PFSK-1 (cell line): ENCODE results near the gene BMAL1.

ENCODE experiments used
- FOXP2 ChIP-seq: optimal IDR thresholded peaks from 2 replicates; pipeline ENCODE3; 2011; ENCODE audit warnings: borderline replicate concordance, control low read depth, inconsistent platforms; ENCODE audit not compliant: insufficient read depth; ENCODE audit errors: extremely low read length, extremely low read depth
- POLR2AphosphoS5 ChIP-seq: IDR thresholded peaks from 2 replicates; pipeline ENCODE4 v1.6.1; 2012; ENCODE audit warnings: low read depth, mild to moderate bottlenecking, control low read depth, low read length, moderate library complexity
- SIN3A ChIP-seq: IDR thresholded peaks from 2 replicates; pipeline ENCODE4 v1.6.1; 2012; ENCODE audit warnings: mild to moderate bottlenecking, low read length, moderate library complexity, borderline replicate concordance; ENCODE audit not compliant: insufficient read depth
- TAF1 ChIP-seq: IDR thresholded peaks from 2 replicates; pipeline ENCODE4 v1.6.1; 2012; ENCODE audit warnings: low read length, control low read depth, borderline replicate concordance; ENCODE audit not compliant: insufficient read depth
- TF ChIP-seq, protein P1 (sequence below), 2 experiments: IDR thresholded peaks; 2 replicates each; pipeline versions ENCODE4 v1.6.1 to v1.8.0; 2011 to 2012; ENCODE audit warnings: low read depth in 2 of 2, low read length in 2 of 2, control low read depth in 1 of 2, inconsistent platforms in 1 of 2, mild to moderate bottlenecking in 1 of 2, moderate library complexity in 1 of 2; ENCODE audit not compliant: insufficient read depth in 1 of 2

The BMAL1 gene

DNA sequence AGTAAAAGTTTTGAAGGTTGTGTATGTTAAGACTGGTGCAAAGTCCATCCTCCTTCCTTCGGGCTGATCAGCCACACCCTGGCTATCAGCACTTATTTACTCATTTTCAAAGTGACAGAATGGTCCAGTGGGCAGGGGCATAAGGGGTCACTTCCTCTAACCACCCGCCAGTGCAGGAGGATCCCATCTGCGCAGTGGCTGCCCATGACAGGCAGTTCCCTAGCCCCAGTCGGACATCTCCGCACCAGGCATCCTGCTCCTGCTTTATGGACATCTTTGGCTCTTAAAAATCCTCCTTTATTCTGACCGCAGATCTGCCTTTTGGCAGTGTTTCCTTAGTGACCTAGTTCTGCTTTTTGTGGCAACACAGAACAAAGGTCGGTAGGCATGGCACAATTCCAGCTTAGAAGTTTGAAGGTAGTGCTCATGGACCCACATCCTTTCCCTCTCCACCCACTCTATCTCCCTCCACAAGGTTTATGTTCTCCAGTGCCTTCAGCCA is 55.9 kb downstream of the BMAL1 start:
- TF ChIP-seq, protein P1, sequence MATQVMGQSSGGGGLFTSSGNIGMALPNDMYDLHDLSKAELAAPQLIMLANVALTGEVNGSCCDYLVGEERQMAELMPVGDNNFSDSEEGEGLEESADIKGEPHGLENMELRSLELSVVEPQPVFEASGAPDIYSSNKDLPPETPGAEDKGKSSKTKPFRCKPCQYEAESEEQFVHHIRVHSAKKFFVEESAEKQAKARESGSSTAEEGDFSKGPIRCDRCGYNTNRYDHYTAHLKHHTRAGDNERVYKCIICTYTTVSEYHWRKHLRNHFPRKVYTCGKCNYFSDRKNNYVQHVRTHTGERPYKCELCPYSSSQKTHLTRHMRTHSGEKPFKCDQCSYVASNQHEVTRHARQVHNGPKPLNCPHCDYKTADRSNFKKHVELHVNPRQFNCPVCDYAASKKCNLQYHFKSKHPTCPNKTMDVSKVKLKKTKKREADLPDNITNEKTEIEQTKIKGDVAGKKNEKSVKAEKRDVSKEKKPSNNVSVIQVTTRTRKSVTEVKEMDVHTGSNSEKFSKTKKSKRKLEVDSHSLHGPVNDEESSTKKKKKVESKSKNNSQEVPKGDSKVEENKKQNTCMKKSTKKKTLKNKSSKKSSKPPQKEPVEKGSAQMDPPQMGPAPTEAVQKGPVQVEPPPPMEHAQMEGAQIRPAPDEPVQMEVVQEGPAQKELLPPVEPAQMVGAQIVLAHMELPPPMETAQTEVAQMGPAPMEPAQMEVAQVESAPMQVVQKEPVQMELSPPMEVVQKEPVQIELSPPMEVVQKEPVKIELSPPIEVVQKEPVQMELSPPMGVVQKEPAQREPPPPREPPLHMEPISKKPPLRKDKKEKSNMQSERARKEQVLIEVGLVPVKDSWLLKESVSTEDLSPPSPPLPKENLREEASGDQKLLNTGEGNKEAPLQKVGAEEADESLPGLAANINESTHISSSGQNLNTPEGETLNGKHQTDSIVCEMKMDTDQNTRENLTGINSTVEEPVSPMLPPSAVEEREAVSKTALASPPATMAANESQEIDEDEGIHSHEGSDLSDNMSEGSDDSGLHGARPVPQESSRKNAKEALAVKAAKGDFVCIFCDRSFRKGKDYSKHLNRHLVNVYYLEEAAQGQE (IDR thresholded peaks at IDR 0.05; ENCODE audit: insufficient read depth in 1 of 2, low read depth in 2 of 2, low read length in 2 of 2) = no peak

DNA sequence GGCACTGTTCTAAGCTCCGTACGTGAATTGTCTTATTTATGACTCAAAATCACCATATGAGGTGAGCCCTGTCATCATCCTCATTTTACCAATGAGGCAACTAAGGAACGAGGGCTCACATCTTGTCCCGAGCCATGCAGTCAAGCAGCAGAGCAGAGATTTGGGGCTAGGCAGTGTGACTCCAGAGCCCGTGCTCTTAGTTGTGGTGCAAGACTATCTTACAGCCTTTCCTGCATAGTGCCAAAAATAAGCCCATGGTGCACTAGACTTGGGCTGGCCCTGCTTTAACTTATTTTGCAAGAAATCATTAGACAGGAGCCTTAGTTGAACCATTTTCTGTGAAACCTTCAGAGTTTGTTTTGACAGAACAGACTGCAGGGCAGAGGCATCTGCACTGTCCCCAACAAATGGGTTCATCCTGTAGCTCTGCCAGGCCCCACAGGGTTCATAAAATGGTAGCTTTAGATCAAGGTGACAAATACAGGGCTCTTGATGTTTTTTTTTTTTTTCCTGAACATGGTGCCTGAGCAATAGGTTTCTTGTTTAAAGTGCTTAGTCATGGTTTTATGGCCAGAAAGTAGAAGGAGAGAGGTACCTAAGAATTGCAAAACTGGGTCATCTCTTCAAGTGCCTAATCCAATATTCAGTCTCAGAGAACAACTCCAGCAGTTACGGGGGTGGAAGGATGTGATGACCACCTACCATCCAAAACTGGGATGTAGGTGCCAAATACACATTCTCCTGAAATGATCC is 56.6 kb downstream of the BMAL1 start:
- no peak for TF ChIP-seq TAF1
- no peak for TF ChIP-seq SIN3A
- no peak for TF ChIP-seq POLR2AphosphoS5
- TF ChIP-seq, protein P1 (IDR thresholded peaks at IDR 0.05; ENCODE audit: insufficient read depth in 1 of 2, low read depth in 2 of 2, low read length in 2 of 2) = no peak
- TF ChIP-seq FOXP2 = no peak

DNA sequence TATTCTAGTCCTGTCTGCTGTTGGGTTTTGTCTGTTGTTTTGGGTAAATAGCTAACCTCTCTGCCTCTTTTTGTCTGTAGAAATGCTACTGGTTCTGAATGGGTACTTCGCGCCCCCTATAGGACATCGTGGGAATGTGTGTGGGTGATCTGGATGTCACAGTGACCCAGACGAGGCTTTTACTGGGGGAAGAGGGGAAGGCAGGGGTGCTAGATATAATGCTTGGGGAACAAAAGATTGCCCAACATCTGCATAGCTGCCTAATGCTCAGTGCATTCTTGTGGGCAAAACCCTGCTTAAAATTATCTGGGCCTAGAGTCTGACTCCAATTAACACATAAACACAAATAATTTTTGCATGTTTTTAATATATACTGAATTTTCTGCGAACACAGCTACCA is 57.7 kb downstream of the BMAL1 start:
- TF ChIP-seq FOXP2 (no peak), TAF1 (no peak), SIN3A (no peak), POLR2AphosphoS5 (no peak)
- TF ChIP-seq, protein P1 (IDR thresholded peaks at IDR 0.05; ENCODE audit: insufficient read depth in 1 of 2, low read depth in 2 of 2, low read length in 2 of 2) = no peak

DNA sequence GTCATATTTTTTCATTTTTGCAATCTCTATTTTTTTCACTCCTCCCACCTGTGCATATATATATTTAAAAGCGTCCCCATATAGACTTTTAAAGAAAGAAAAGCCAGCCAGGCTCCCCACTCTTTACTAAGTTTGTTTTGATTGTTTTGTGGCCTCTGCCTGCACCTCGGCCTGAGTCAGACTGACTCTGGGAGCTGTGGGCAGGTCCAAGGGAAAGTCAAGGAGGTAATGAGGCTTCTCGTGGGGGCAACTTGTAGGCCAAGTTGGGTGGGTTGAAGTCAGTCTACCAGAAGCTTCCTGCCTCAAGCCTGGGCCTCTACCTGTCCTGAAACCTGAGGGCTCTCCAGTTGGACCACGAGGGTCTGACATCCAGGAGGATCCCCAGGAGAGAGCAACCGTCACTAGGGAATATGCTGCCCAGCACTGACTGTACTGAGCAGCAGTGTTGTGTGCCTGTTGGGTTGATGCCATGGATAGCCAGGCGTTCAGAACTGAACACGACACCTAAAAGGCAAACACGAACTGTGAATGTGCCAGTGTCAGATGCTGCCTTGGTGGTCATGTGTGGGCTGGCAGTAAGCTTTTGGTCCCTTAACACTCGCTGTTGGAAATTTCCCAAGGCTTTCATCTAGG is 58.8 kb downstream of the BMAL1 start:
- TF ChIP-seq POLR2AphosphoS5 (no peak), TAF1 (no peak), FOXP2 (no peak), SIN3A (no peak)
- TF ChIP-seq, protein P1 (IDR thresholded peaks at IDR 0.05; ENCODE audit: insufficient read depth in 1 of 2, low read depth in 2 of 2, low read length in 2 of 2) = no peak
